HG03432 (cell line): ENCODE results near the gene UBE3B.
"Not testable (repeated sequence)": the region's sequence is repeated elsewhere in the genome, so short reads cannot be mapped to it uniquely, and the experiment has no call there.

Experiments
- ATAC-seq: cut with Tn5 transposase; IDR thresholded peaks from one replicate; pipeline ENCODE4 v1.9.1; 2021; ENCODE audit warnings: mild to moderate bottlenecking, moderate library complexity; ENCODE audit not compliant: unreplicated experiment

The UBE3B gene

DNA sequence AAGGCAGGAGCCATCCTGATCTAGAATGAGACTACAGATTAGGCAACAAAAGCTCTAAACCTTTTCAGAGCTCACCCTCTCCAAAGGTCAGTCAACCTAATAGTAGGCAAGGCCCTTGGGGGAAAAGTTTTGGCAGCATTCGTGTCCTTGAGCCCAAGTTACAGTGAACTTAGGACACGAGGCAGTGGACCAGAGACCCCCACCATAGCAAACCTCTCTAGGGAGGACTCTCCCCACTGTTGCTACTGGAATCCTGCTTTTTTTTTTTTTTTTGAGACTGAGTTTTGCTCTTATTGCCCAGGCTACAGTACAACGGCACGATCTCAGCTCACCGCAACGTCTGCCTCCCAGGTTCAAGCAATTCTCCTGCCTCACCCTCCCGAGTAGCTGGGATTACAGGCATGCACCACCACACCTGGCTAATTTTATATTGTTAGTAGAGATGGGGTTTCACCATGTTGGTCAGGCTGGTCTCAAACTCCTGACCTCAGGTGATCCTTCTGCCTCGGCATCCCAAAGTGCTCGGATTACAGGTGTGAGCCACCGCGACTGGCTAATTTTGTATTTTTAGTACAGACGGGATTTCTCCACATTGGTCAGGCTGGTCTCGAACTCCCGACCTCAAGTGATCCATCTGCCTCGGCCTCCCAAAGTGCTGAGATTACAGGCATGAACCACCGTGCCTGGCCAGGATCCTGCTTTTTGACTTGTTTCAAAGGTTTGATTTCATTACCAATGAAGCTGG, 3.7 kb upstream of the UBE3B start:
- not testable (repeated sequence) for ATAC-seq

DNA sequence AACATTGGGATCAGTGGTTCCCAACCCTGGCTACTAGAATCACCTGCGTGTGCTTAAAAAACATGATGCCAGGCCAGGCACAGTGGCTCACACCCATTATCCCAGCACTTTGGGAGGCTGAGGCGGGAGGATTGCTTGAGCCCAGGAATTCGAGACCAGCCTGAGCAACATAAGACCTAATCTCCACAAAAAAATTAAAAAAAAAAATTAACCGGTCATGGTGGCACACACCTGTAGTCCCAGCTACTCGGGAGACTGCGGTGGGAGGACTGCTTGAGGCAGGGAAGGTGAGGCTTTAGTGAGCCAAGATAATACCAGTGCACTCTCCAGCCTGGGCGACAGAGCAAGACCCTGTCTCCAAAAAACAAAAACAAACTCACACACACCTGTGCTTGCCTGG, 2.3 kb upstream of the UBE3B start:
- ATAC-seq = no peak

DNA sequence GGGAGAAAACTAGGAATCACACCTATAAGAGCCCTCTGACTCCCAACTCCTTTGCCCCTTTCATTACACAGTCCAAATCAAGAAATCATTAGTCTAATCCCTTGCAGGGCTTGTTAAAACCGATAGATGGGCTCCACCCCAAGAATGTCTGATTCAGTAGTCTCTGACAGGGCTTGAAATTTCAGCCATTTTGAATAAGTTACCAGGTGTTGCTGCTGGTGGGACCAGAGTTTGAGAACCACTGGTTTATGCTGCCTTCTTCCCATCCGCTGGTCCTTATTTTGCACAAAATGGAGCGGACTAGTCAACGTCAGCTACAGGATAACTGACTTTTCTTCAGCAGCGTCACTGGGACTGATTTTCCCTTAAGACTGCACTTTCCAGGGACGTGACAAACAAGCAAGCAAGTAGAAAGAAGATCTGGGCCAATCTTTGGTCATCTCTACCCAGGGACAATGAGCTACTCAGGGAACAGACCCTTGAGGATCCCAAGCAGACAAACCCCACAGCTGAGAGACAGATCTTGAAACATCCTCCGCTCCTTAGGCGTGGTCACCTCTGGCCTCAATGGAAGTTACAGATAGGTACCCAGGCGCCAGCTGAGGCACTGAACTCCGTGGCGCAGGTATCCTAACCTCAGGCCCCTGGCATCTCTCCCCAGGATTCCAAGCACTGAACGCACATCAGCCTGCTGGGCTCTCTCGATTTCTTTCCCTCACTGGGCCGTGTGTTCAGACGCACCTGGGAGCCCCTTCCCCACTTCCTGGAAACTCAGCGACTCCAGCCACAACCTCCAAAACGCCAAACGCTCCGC, 1.2 kb upstream of the UBE3B start:
- ATAC-seq = no peak

DNA sequence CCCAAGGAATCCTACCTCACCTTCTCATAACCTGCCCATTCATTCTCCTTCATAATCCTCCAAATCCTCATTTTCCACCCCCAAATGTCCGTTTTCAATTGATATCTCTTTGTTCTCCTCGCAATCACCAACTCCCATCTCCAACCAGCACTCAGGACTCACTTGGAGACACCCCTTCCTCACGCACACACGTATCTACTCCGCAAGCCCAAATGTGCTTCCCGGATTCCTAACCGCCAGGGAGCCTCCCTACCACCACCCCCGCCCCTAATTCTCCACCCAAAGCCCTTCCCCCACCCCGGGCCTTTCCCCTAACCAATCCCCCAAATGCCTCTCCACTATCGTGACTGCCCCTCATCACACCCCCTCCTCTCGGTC, 638 bp upstream of the UBE3B start:
- ATAC-seq = no peak

DNA sequence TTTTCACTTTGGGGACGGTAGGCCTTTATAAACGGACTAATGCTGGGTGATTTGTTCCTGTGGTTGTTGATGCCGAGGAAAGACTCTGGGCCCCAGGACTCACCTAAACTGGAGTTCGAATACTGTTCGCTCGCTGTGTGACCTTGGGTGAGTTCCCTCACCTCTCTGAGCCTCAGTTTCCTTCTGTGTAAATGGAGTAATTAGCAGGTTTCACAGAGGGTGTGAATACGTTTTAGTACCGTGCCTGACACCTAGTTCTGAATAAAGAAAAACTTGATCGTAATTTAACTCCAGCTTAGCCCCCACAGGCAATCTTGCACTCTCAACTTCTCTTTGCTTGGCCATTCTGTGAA, 505 bp downstream of the UBE3B start:
- no peak for ATAC-seq

DNA sequence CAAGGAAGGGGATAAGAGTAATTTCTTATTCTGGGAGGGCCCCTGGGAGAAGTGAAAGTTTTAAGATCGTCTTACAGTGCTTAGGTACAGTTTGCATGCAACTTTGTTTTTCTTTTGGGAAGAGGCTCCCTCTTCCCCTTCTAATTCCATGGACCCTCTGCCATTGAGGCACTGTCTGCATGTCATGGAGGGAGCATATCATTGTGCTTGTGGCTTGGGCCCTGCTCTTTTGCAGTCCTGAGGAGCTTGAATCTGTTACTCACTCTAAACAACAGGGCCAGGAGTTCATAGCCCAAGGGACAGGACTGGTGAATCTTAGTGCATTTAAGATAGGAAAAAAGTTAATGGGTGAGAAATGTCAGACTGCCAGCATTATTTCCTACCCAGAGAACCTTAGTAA, 2.3 kb downstream of the UBE3B start:
- no peak for ATAC-seq

DNA sequence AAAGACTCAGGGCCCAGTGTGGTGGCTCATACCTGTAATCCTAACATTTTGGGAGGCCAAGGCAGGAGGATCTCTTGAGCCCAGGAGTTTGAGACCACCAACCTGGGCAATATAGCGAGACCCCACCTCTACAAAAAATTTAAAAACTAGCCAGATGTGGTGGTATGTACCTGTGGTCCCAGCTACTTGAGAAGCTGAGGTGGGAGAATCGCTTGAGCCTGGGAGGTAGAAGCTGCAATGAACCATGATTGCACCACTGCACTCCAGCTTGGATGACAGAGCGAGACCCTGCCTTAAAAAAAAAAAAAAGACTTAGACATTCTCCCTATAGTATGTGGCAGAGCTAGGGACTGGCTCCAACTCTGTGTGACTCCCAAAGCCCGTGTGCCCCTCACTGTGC, 2.9 kb downstream of the UBE3B start:
- ATAC-seq = no peak

DNA sequence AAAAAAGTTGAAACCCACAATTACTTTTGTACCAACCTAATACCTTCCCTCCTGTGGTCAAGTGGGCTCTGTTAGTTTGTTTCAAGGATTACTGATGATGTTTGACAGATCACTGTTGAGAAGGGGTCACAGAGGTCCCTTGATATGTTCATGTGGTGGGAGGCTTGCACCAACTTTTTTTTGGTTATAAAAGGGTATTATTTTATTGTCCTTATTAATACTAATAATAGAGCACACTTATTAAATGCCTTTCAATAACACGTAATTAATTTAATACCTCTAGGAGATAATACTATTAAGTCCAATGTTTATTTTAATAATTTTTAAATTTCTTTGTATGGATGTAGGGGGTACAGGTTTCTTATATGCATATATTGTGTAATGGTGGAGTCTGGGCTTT, 4.4 kb downstream of the UBE3B start:
- no peak for ATAC-seq

DNA sequence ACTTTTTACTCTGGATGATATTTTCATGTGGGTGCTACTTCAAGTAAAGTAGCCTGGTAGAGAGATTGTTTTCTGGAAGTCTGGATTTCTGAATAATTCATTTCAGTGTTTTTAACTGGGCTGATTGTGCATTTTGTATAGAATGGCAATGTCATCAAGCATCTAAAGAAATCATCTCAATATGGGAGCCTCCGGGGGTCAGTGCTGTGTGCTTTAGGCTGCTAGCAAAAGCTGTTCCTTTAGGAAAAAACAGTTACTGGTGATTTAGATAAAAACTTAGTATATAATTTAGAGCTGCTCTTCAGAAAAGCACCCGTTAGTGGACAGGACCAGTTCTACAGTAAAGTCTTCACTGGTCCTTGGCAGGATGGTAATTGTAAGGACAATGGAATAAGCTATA, 5.1 kb downstream of the UBE3B start:
- ATAC-seq = no peak

DNA sequence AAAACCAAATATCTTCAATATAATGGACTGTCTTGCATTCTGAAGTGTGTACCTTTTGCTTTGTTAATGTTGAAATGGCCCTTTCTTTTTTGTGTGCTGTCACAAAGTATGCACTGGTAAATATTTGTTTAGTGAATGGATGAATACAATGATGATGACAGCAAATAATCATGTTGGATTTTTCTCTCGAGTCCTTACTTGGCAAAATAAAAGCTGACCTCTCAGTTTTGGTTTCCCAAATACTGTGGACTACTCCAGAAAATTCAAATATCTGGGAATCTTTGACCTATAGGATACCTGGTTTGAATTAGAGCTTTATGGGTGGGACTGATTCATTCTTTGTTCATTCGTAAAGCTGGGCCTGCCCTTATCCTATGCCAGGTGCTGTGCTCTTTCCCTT, 5.5 kb downstream of the UBE3B start:
- no peak for ATAC-seq

DNA sequence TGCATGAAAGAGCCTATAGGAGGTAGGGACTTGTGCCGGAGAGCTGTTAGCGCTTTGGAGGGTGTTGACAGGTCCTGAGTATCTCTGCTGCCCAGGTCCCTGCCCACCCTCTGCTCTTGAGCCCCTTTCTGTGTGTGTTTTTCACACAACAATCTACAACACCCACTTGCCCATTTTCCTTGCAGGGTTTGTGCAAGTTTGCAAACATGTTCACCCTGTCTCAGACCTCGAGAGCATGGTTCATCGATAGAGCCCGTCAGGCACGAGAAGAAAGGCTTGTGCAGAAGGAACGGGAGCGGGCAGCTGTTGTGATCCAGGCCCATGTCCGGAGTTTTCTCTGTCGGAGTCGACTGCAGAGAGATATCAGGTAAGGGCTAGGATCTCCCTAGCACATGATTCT, 5.9 kb downstream of the UBE3B start:
- ATAC-seq = no peak

DNA sequence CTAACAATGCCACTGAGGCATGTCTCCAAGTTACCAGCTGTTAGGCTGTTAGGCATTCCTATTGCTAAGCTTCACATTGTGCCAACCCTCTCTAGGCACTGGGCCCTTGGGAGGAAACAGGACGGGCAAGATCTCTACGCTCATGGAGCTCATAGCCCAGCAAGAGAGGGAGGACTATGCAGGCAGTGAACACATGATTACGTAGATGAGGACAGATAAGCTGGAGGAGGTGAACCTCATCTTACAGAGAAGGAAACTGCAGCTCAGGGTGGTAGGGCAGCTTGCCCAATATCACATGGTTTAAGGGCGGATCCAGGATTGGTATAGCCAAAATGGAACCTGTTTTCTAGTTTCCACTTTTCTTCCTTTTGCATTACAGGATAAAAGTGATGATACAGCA, 7.8 kb downstream of the UBE3B start:
- ATAC-seq = no peak

DNA sequence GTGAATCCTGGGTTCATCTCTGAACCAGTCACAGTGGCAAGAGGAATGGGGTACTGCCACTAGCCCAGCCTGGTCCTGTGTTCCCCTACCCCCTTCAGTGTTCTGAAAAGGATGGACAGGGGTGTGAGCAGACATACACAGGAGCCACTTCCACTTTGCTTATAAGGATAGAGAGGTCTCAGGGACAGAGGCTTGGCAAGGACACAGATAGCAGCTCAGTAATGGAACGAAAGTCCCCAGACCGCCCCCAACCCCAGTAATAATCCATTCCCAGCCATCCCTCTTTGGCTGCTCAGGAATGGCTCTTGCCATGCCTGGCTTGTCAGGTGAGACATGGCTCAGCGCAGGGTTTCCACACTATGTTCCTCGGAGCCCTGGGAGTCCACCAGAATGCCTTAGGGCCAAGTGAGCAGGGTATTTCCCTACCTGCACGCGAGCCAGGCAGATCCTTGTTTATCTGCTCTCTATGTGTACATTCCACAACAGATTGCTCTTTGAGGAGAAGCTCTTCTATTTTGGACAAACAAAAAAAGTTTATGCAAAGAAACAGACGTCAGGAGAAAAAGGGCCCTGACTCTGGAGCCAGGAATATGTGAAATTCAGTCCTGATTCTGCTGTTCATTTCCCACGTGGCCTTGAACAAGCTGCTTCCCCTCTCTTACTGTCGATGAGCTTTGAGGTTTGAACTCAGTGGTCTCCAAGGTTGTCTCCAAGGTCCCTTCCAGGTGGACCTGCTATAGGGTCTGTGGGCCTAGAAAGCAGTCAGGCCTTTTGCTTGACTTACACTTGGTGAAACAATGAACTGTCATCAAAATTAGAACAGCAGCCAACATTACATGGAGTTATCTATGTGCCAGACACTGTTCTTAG, 10.0 kb downstream of the UBE3B start:
- no peak for ATAC-seq

DNA sequence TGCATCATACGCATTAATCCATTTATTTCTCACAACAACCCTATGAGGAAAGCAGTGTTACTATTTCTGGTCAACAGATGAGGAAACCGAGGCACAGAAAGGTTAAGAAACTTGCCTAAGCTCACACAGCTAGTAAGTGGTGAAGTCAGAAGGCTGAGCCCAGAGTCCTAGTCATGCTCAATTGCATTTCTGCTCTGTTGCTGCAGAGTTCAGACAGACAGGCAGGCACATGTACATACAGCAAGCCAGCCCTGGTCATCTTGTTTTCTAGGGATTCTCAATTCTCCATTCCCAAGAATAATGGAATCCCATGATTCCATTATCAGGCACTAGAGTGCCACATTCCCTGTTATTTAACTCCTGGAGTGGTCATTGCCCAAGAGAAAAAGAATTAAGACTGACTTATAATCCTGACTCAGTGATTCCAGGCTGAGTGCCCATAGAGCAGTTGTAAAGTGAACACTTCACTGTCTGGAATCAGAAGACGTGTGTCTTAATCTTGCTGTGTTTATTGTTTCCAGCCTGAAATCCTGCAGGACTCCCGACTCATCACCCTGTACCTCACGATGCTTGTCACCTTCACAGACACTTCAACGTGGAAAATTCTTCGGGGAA, 10.7 kb downstream of the UBE3B start:
- no peak for ATAC-seq

DNA sequence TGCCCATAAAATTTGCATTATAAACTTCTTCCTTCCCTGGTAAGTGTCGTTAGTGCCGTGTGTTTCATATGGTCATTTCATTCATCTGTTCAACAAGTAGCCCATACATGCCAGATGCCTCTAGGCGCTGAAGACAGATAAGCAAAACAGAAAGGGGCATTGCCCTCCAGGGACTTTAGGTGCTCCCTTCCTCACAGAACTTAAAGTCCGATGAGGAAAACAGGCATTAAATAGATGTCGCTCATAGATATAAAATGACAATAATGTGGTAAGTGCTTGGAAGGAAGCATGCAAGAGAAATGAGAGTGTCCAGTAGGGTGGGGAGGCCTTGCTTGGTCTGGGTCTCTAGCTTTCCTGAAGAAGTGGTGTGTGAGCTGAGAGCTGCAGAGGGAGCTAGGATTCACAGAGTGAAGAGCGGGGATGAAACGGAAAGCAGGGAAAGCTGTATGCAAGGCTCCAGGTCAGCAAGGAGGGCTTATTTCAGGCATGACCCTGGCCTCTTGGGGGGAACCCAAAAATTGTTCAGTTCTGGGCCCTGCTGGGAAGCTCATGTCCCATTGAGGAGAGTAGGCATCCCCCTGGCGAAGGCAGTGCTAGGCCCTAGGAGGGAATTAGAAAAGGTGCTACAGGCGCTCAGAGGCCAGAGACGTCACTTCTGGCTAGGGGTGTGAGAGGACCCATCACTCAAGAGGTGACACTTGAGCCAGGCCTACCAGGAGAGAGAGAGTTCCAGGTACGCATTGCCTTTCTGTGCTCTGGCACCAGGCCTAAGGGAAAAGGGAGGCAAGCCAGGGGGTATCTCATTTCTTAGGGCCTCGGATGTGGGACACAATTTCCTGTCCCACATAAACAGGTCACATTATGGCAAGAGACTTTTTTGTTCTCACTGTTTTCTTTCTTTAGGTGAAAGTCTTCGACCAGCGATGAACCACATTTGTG, 11.9 kb downstream of the UBE3B start:
- ATAC-seq = no peak

DNA sequence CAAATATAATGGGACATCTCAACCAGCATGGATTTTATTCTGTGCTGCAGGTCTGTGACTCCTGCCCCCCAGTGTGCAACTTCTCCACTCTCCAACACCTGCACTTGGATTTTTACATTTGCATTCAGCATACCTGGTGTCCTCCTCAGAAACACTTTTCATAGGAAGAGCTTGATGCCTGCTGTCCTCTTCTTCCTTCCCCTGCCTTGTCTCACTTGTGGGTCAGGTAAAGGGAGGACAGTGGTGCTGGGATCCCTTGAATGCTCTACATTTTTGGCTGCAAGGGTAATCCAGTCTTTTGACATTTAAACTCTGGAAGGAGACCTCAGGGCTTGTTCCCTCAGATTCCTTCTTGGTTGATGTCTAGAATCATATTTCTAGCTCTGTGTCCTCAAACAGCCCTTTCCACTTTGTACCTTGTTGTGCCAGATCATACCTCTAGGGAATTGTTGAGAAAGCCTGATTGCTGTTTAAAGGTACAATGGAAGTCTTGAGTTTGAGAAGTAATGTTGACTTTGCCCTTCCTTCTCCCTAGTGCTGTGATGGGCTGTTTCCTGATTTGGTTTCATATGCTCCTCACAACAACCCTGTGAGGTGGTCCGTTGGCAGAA, 12.6 kb downstream of the UBE3B start:
- no peak for ATAC-seq

DNA sequence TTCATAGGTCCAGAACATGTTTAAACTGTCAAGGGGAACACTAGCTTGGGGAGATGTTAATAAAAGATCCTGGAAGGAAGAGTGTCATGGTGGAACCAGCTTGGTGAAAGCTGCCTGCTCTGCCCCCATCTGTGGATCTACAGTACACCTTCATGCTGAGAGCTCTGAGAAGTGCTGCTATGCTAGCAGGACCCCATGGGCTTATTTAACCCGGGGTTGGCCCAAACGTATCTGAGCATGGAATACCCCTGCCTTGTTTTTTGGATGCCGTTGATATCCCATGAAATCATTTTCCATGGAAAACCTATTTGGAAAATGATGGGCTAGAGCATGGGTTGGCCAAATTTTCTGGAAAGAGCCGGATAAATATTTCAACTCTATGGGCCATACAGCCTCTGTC, 14.2 kb downstream of the UBE3B start:
- no peak for ATAC-seq

DNA sequence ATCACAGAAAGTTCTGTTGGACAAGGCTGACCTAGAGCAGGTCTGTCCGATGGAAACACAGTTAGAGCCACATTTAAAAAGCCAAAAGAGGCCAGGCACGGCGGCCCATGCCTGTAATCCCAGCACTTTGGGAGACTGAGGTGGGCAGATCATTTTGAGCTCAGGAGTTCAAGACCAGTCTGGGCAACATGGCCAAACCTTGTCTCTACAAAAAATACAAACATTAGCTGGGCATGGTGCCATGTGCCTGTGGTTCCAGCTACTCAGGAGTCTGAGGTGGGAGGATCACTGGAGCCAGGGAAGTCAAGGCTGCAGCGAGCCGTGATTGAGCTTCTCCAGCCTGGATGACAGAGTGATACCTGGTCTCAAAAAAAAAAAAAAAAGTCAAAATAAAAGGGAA, 14.9 kb downstream of the UBE3B start:
- ATAC-seq = no peak

DNA sequence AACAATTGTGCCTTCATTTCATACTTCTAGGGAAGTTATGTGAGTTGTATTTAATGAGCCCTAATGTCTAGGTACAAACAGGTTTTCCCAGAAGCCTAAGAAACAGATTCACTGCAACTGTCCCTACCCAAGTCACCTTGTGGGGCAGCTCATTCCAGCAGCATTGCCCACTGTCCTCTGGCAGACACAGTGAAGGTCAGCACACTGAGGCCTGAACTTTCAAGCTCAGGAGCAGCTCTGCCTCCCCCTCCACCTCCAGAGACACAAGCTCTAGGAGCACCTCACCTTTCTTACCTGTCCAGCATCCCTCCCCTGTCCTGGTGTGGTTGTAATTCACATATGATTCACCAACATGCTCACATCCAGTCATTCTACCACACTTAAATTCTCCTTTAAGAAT, 15.7 kb downstream of the UBE3B start:
- no peak for ATAC-seq

DNA sequence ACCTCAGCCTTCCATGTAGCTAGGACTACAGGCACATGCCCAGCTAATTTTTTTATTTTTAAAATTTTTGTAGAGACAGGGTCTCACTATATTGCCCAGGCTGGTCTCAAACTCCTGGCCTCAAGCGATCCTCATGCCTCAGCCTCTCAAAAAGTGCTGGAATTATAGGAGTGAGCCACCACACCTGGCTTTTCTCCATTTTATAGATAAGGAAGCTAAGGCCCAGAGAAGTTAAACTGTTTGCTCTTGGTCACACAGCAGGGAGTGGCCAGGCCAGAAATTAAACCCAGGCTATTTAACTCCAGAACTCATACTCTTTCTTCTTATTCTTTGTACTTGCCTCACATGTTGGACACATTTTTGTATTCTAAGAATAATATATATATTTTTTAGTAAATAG, 16.5 kb downstream of the UBE3B start:
- no peak for ATAC-seq
